ENCODE results near the gene TTC33.
"Not testable (repeated sequence)": the region's sequence is repeated elsewhere in the genome, so short reads cannot be mapped to it uniquely, and the experiment has no call there.

Gene TTC33

DNA sequence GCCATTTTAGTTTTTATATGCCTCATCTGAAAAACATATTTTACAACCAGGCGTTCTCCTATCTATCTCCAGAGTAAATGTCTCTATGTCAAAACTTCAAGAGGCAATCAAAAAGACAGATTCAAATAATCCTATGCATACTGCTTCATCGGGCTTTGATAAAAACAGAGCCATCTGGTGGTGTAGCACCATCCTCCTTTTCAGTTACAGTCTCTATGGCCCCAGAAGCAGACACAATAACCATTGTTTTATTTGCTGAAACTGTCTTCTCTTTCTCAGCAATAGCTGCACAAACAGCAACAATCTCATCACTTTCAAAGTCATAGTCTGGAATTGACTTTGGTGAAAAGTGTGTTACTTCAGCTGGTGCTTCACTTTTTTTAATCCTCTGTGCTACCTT lies 39.8 kb downstream of the TTC33 start:
- no peak for DNase-seq

DNA sequence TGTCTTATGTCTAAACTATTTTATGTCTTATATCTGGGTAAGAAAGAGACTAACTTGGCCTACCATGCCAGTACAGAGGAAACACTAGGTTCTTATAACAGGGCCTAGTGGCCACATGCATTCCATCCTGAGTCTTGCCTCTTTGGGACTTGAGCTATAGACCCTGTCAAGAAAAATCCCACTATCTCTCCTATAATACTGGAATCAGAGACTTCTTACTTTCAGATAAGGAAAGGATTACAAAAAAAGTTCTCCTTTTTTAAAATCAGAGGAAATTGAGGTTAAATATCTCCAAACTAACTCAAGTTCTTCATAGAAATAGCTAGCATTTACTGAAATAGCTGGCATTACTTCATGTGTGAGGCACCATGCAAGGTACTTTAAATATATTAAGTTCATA lies 41.8 kb downstream of the TTC33 start:
- no peak for DNase-seq

DNA sequence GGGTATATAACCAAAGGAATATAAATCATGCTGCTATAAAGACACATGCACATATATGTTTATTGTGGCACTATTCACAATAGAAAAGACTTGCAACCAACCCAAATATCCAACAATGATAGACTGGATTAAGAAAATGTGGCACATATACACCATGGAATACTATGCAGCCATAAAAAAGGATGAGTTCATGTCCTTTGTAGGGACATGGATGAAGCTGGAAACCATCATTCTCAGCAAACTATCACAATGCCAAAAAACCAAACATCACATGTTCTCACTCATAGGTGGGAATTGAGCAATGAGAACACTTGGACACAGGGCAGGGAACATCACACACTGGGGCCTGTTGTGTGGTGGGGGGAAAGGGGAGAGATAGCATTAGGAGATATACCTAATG lies 45.2 kb downstream of the TTC33 start:
- DNase-seq, result not testable (repeated sequence)

DNA sequence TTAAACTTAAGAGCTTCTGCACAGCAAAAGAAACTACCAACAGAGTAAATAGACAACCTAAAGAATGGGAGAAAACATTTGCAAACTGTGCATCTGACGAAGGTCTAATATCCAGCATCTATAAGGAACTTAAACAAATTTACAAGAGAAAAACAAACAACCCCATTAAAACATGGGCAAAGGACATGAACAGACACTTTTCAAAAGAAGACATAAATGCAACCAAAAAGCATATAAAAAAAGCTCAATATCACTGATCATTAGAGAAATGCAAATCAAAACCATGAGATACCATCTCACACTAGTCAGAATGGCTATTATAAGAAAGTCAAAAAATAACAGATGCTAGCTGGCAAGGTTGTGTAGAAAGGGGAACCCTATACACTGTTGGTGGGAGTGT lies 50.3 kb downstream of the TTC33 start:
- DNase-seq, result not testable (repeated sequence)

DNA sequence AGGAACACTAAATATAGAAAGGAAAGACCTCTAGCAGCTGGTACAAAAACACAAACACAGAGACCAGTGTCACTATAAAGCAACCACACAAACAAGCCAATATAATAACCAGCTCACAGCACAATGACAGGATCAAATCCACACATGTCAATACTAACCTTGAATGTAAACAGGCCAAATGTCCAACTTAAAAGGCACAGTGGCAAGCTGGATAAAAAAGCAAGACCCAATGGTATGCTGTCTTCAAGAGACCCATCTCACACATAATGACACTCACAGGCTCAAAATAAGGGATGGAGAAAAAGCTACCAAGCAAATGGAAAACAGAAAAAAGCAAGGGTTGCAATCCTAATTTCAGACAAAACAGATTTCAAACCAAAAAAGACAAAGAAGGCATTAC lies 53.7 kb downstream of the TTC33 start:
- not testable (repeated sequence) for DNase-seq

DNA sequence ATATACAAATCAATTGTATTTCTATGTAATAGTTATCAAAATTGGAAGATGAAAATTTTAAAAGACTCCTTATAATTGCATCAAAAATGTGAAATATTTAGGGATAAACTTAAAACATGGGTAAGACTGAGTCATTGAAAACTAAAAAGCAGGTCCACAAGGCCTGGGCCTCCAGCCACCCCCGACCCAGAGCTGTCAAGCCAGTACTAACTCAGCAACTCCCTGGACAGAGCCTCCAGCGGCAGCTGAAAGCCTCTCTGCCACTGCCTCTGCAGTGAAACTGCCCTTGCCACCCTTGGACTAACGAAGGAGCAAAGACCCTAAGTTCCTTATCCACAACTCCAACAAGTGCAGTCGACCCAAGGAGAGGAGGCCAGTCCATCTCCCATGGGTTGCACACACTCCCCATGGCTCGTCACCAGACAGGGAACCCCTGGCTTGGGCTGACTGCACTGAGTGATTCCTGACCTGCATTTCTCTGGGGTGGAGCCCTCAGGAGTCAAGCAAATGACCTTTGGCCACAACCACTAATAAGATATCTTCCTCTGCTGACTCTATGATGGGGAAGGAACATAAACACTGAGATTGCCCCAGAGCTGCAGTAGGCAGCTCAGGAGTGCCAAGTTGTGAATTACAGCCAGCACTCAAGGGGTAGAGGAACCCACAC lies 55.5 kb downstream of the TTC33 start:
- no peak for DNase-seq

DNA sequence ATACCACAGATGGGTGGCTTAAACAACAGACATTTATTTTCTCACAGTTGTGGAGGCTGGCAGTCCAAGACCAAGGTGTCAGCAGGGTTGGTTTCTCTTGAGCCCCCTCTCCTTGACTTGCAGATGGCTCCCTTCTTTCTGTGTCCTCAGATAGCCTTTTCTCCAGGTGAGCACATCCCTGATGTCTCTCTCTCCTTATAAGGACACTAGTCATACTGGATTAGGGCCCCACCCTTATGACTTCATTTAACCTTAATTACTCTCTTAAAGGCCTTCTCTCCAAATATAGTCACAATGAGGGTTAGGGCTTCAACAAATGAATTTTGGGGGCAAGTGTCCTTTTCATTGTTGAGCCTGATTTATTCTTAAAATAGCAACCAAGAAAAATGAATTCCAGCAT lies 61.3 kb downstream of the TTC33 start:
- DNase-seq, result no peak

DNA sequence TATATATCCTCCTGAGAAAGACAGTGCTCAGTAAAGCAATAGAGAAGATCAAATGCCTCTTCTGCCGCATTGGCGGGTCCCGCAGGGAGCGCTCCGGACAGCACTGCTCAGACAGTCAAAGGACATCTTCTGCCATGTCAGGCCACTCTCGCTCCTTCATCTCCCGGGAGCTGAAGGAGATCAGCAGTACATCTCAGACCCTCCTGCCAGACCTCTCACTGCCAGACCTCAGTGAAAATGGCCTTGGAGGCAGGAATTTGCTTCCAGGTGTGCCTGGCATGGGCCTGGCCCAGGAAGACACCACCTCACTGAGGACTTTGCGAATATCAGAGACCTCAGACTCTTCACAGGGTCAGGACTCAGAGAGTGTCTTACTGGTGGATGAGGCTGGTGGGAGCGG lies 63.9 kb downstream of the TTC33 start:
- DNase-seq, result no peak

DNA sequence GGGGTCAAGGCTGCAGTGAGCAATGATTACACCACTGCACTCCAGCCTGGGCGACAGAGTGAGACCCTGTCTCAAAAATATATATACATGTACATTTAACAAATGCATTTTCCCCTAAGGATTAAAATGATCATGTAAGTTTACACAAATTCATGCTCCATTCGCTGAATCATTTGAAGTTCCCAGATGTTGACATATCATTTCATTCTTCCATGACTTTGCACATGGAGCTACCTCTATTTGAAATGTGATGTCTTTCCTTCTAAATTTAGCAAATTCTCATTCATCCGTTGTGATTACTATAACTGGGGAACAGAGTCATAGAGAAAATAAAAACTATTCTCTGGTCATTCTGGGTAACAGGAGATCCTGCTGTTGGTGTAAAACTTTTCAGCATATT lies 65.5 kb downstream of the TTC33 start:
- DNase-seq, result no peak

DNA sequence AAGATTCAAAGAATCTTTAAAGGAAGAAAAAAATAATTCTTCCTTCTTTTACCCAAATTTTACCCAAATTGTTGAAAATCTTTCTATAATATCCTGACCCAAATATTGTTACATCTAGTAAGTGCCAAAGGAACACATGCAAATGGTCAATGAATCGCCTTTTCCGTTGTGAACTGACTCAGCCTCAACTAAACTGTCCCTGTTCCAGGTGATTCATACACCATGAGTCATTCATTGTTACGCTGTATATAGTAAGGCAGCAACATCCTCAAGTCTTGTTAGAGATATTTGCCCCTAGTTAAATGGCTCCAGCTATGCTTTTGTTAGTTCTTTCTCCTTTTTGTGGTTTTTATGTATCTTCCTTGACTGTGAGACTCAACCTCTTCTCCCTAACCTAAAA lies 66.3 kb downstream of the TTC33 start:
- peak; percentile 15 to 66 for DNase-seq

DNA sequence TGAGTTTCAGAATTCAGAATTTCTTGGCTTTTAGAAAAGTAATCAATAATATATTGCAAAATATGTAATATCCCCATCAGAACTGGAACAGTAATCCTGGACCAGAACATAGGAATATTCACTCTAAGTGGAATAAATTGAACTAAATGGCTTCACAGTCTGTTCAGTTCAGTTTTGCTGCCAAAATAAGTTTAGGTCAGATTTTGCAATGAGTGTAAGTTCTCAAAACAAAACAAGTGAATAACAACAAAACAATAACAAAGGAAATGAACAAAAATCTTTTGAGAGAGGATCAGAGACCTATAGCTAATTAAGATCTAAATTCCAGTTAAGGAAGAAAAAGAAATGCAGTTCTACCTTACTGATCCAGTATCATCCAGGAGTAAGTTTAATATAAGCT lies 66.8 kb downstream of the TTC33 start:
- DNase-seq, result no peak

DNA sequence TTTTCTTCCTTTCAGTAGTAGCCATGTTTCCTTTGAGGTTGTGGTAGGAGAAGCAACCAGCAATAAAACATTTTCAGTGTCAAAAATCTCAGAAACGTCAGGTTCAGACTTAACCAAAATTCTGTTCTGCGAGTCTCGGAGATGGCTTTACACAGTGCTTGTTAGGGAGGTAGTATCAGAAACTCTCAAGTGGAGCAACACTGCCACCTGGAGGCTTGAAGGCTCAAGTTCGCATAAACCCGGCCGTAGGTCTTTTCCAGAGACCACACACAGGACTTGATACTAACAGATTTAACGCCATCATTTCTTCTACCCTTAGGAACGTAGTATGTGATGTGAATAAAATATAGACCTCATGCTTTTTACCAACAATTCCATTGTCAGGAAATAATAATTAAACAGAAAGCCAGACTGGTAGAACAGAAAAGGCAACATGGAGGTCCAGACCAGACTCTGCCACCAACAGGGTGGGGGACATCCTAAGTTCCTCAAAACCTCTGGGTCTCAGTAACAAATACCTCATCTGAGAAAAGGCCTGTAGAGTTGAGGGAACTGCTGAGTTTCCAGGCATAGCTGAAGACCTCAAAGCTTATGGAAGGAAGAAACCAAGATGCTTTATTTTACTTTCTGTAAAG lies 67.5 kb downstream of the TTC33 start:
- DNase-seq, result peak; percentile 85 to 88

DNA sequence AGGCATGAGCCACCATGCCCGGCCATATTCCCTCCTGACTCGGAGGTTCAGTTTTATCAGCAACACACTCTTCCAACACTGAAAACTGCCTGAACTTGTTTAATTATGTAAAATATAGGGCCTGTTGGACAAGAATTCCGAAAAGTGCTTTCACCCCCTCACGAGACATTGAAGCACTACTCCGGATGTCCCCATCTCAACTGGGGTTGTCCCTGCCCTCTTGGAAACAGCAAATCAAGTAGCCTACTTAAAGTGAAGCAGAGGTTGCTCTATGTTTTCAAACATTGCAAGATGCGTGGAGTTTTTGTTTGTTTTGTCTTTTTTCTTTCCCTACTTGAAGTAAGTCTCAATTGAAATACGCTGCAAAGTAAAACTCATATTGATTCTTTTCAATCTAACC lies 68.4 kb downstream of the TTC33 start:
- DNase-seq, result no peak

DNA sequence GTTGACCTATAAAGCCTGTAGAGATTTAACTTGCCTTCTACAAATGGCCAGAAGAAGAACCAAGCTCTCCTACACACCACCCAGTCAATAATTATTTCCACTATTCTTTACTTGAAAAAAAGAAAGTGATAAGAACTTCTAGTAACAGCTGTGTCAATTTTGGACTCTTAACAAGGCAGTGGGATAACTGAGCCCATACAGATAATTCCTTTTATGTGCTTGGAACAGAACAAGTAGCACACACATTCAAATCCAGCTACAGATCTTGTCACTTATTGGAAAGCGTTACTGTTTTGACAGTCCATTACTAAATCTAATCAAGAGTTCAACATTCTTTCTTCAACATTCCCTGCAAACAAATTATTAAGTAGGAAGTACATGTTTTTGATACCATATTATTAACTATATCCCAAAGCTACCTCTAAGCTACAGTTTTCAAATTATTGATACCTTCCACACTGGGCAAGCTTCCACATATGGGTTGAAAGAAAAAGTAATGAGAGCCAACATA lies 69.7 kb downstream of the TTC33 start:
- DNase-seq, result no peak

DNA sequence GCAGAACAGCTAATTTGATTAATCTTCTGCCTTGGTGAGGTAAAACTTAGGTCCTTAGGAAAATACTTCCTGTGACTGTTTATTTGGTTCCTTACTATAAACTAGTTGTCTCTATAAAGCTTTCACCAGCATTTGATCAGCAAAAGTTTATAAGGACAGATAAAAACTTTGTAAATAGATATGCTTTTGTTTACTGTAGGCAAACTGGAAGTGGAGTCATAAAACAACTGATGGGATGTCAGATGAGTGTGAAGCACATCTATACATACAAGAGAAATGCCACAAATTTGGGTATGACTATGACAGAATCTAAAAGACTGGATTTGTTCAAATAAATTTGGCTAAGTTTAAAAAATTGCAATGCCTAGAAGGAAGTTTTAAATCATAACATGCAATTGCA lies 70.6 kb downstream of the TTC33 start:
- DNase-seq, result no peak

DNA sequence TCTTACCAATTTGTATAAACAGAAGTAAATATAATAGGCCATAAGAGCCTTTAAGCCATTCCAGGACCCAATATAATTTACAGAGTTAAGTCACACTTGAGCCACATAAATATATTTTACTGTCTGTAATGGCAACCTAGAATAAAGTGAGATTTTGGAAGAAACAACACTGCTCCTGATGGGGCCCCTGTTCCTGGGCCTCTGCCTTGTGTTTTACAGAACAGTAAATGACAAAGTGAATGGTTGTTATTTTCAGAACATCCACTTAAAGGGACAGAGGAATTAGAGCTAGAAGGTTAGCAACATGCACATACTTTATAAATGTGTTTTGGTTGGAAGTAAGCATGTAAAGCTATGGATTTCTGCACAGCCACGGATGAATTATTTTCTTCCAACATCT lies 72.5 kb downstream of the TTC33 start:
- DNase-seq, result no peak

DNA sequence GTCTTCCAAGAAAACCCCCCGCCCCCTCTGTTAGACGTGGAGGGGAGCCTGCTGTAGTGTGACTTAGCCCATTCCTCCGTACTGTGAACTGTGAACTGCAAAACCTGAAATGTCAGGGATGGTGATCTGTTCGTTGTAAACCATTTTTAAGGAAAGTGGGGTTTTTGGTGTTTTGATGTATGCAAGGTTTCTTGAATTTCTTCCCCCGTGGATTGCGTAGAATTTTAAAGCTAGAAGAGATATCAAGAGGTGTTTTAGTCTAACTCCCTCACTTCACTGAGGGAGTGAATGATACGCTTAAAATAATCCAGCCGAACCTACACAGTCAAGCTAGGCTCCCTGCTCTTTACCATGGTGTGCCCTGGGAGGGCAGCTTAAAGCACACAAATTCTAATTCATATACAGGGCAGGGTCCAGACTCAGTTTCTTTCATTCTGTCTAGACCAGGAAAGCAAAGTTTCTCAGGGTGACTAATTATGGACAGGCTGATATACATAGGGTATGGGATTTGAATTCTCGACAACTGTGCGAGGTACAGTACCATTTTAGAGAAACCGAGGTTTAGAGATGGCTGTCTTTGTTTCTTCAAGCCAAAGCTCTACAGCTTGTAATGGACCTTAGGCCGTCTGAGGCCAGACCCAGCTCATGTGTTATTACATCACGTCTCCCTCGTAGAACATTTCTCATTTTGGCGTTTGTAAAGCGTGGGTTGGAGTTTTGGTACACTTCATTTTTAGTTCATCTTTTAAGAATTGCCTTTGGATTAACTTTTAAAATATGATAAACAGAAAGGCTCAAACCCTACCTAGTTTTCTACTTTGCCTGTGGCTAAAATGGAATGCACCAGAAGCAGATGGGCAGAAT lies 73.4 kb downstream of the TTC33 start:
- no peak for DNase-seq

DNA sequence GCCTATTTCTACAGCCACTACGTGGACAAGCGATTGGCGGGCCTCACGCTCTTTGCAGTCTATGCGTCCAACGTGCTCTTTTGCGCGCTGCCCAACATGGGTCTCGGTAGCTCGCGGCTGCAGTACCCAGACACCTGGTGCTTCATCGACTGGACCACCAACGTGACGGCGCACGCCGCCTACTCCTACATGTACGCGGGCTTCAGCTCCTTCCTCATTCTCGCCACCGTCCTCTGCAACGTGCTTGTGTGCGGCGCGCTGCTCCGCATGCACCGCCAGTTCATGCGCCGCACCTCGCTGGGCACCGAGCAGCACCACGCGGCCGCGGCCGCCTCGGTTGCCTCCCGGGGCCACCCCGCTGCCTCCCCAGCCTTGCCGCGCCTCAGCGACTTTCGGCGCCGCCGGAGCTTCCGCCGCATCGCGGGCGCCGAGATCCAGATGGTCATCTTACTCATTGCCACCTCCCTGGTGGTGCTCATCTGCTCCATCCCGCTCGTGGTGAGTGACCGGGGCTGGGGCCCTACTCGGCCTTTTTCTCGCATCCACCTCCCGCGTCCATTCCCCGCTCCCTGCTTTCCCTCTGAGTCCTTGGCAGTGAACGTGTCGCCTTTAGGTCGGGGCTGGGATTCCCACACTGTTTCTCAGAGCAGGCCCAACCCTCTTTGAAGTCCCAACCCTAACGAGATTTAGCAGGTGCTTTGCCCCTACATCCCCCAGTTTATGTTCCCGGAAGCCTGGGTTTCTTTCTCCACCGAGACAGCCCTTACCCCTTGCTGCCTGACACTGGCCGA lies 74.2 kb downstream of the TTC33 start:
- DNase-seq, result no peak

DNA sequence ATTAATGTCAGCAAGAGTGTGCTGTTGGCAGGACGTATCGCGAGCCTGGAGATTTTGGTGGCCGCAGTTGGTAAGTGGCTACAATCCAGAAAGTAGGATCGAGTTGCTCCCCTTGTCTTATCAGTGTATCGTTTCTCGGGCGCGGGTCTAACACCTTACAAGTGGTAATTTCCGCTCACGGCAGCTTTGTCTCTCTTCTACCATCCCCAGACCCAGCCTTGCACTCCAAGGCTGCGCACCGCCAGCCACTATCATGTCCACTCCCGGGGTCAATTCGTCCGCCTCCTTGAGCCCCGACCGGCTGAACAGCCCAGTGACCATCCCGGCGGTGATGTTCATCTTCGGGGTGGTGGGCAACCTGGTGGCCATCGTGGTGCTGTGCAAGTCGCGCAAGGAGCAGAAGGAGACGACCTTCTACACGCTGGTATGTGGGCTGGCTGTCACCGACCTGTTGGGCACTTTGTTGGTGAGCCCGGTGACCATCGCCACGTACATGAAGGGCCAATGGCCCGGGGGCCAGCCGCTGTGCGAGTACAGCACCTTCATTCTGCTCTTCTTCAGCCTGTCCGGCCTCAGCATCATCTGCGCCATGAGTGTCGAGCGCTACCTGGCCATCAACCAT lies 74.9 kb downstream of the TTC33 start:
- DNase-seq, result no peak

DNA sequence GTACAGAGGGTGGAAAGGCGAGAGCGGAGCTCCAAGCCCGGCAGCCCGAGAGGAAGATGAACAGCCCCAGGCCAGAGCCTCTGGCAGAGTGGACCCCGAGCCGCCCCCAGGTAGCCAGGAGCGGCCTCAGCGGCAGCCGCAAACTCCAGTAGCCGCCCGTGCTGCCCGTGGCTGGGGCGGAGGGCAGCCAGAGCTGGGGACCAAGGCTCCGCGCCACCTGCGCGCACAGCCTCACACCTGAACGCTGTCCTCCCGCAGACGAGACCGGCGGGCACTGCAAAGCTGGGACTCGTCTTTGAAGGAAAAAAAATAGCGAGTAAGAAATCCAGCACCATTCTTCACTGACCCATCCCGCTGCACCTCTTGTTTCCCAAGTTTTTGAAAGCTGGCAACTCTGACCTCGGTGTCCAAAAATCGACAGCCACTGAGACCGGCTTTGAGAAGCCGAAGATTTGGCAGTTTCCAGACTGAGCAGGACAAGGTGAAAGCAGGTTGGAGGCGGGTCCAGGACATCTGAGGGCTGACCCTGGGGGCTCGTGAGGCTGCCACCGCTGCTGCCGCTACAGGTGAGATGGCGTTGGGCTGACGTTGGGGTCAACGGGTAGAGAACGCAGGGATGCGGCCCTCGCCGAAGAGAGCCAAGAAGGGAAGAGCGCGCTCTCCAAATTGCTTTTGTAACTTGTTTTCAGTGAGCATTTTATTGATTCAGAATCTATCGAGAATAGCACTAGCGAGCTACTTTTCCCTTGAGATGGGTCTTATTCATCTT lies 75.7 kb downstream of the TTC33 start, which contains the start of gene PTGER4:
TSS of gene PTGER4 (plus strand) at position 3 of the 769 bp plus-strand sequence. CDS start 1,079 bp downstream, outside the sequence.
- peak; percentile 46 to 69 for DNase-seq

DNA sequence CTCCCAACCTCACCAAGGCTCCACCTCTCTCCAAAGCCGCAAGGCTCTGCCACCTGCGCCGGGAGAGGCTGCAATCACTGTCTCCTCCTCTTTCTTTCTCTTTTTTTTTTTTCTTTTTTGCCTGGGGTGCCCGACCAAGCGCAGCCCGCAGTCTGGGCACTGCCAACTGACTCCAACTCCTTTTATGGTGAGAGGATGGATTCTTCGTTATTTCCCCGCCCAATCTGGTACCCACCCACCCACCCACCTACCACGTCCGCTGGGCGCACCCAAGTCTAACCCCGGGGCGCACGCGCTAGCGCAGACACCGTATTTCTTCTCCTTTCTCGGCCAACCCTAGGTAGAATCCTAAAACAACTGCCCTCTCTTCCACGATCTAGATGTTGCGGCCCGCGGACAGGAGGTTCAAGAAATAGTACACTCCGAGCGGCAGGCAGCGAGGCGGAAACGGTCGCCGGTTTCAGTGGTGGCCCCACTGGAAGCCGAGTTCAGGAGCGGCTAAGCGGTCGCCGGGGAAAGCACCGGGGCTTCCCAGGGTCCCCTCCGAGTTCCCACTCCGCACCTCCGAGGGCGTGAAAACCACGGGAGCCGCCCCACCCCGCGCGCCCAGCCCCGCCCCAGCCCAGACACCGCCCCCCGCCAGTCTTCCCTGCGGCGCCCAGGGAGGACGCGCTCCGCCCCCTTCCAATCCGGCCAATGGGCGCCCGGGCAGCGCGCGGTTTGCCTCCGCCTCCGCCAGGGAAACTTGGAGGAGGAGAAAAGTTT lies 76.4 kb downstream of the TTC33 start:
- DNase-seq, result peak; percentile 94 to 96
